GM21447 (cell line): ENCODE measurements around the gene PLEKHG7.
"Not testable (repeated sequence)": the region's sequence is repeated elsewhere in the genome, so short reads cannot be mapped to it uniquely, and the experiment has no call there.

ENCODE experiments used
- ATAC-seq: cut with Tn5 transposase; IDR thresholded peaks from one replicate; pipeline ENCODE4 v1.9.1; 2021; ENCODE audit not compliant: unreplicated experiment

PLEKHG7 gene

GRCh38 chr12:92745856-92746550 lies 43.2 kb downstream of the PLEKHG7 start:
- ATAC-seq: no peak

GRCh38 chr12:92747151-92747550 lies 44.4 kb downstream of the PLEKHG7 start:
- ATAC-seq: no peak

GRCh38 chr12:92749691-92750090 lies 46.9 kb downstream of the PLEKHG7 start:
- not testable (repeated sequence) for ATAC-seq

GRCh38 chr12:92753976-92754885 lies 51.4 kb downstream of the PLEKHG7 start:
- no peak for ATAC-seq

- no peak for ATAC-seq
Observed at GRCh38 chr12:92756898-92757596, 54.3 kb downstream of the PLEKHG7 start.

- no peak for ATAC-seq
Observed at GRCh38 chr12:92757597-92758121, 54.9 kb downstream of the PLEKHG7 start.

GRCh38 chr12:92759634-92760268 lies 57.0 kb downstream of the PLEKHG7 start:
- ATAC-seq: no peak

GRCh38 chr12:92762773-92763172 lies 60.0 kb downstream of the PLEKHG7 start:
- ATAC-seq: no peak

GRCh38 chr12:92764831-92765230 lies 62.0 kb downstream of the PLEKHG7 start:
- ATAC-seq: no peak

GRCh38 chr12:92765871-92766270 lies 63.1 kb downstream of the PLEKHG7 start:
- ATAC-seq: no peak

- peak; percentile 92 for ATAC-seq
Observed at GRCh38 chr12:92769124-92769901, 66.5 kb downstream of the PLEKHG7 start.

GRCh38 chr12:92771001-92771400 lies 68.2 kb downstream of the PLEKHG7 start:
- ATAC-seq: no peak

- no peak for ATAC-seq
Observed at GRCh38 chr12:92775416-92775815, 72.6 kb downstream of the PLEKHG7 start.

- no peak for ATAC-seq
Observed at GRCh38 chr12:92778525-92778924, 75.7 kb downstream of the PLEKHG7 start.

- ATAC-seq: no peak
Observed at GRCh38 chr12:92779902-92780301, 77.1 kb downstream of the PLEKHG7 start.

GRCh38 chr12:92784356-92784755 lies 81.6 kb downstream of the PLEKHG7 start:
- ATAC-seq: no peak

GRCh38 chr12:92784797-92785562 lies 82.2 kb downstream of the PLEKHG7 start:
- peak; percentile 98 for ATAC-seq

- no peak for ATAC-seq
Observed at GRCh38 chr12:92785563-92785950, 82.8 kb downstream of the PLEKHG7 start.

GRCh38 chr12:92786045-92786444 lies 83.3 kb downstream of the PLEKHG7 start:
- no peak for ATAC-seq
